ENCODE results near the gene PTPRG. TPM values are rescaled to one million over a fixed set of nuclear protein-coding genes. Genes with fewer than 3 reads are reported as not detected.

Gene PTPRG
- total RNA-seq, 1 donor from 2014 or later = 40.0 TPM

DNA sequence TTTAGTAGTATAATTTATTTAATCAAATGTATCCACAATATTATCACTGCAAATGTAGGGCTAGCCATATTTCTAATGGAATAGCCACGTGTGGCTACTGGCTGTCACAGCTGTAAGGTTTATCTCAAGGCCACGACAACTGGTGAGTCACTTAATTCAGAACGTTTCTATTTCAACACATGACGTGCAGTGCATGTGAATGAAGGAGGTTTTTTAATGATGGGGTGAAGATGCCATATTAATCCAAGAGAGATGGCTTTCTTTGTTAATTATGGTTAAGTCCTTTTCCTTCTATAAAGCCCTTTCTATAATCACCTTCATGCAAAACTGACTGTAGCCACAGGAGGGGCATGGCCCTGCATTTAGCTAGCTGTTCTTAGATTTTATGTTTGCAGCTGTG, 600.0 kb downstream of the PTPRG start:
- no peak for DNase-seq

DNA sequence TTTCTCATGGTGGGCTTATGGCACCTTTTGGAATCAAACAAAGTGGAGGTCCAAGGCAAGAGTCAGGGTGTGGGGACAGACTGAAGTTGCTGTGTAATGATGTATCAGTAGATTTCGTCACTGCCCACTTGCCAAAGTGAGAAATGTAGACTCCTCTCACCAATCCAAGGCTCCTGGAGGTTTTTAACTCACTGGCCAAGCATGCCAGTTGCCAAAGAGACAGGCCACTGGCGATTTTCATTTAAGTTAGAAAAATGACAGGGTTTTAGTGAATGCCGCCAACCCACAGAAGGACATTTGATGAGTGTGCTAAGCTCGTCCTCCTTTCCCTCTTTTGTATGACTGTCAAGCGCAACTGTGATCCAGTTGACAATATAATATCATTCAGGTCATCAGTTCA, 602.8 kb downstream of the PTPRG start:
- DNase-seq = no peak

- DNase-seq = no peak
Observed at GRCh38 chr3:62164746-62165145, 603.4 kb downstream of the PTPRG start.

- no peak for DNase-seq
Observed at GRCh38 chr3:62167566-62168262, 606.3 kb downstream of the PTPRG start.

DNA sequence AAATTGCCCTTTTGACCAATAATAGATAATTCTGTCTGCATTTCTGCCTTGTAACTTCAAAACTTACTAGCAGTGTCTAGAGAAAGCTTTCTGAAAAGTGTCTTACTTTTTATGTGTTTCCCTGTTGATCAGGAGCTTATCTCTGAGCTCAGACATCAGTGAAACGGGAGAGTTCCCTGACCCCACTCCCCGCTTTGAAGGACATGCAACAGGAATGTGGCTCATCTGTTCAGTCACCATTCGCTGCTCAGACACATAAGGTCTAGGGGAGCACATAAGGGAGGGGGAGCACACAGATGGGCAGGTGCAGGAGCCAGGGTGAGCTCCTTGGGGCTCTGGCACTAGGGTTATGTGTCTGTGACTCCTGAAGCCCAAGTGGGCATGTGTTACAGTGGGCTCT, 607.0 kb downstream of the PTPRG start:
- no peak for DNase-seq

DNA sequence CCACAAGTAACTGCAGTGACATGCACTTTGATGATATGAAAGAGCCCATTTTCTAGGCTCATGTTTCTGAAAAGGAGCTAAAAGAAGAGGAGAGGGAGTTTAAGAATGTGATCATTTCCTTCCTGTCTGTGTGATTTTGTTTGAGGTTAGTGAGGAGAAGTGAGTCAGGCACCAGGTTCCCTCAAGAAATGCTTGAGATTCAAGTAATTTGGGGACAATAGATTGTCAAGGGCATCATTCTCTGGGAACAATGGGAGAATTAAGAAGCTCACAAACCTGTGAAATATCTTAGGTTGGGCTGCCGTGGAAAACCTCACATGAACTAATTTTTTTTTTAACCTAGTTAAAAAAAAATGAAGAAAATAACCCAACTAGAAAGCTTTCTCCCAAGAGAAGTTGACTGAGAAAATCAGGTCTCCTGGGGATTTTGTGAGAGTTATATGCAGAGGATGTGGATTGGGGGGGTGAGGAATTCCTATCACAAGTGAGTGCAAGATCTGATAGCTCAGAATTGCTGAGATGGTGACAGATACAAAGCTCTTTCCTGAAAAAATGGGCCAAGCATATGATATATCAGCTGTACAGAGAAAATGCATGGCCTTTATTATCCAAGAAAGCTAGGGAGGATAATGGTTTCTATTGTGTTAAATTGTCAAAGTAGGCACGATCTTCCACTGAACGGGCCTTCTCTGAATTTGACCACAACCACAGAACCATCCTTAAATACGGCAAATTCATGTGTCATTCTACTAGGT, 608.7 kb downstream of the PTPRG start:
- DNase-seq = no peak

GRCh38 chr3:62171789-62172188, 610.4 kb downstream of the PTPRG start:
- DNase-seq = no peak

DNA sequence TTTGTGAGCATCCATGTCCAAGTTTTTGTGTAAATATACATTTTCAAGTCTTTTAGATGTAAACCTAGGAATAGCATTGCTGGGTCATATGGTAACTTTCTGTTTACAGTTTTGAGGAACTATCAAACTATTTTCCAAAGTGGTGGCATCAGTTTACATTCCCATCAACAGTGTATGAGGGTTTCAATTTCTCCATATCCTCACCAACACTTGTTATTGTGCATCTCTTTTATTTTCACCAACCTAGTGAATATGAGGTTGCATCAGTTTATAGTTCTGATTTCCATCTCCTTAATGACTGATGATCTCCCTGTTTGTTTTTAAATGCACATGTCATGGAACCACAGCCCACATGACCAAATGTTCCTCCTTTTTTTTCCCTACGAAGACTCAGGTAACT, 610.8 kb downstream of the PTPRG start:
- DNase-seq = no peak

GRCh38 chr3:62173939-62174515, 612.7 kb downstream of the PTPRG start:
- DNase-seq = no peak

- no peak for DNase-seq
Observed at GRCh38 chr3:62175161-62175560, 613.8 kb downstream of the PTPRG start.

- DNase-seq = no peak
Observed at GRCh38 chr3:62178032-62178431, 616.7 kb downstream of the PTPRG start.

- DNase-seq = no peak
Observed at GRCh38 chr3:62178739-62179600, 617.6 kb downstream of the PTPRG start.

DNA sequence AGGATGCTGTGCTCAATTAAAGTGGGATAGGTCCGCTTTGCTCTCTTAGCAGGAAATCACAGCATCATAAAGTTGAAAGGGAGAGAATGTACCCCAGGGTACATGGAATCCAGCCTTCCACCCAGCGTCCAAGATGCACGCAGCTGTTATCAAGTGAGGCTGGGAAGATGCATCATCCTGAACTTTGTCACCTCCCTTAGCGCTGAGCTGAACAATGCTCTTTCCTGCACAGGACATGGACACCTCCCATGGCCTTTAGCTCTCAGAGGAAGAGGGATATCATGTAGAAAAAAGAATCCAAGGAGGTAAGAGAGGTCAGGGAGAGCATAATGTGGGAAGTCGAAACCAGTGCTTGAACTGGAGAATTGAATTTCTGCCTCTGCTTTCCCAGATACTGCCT, 619.1 kb downstream of the PTPRG start:
- DNase-seq = no peak

- no peak for DNase-seq
Observed at GRCh38 chr3:62183087-62183486, 621.7 kb downstream of the PTPRG start.

DNA sequence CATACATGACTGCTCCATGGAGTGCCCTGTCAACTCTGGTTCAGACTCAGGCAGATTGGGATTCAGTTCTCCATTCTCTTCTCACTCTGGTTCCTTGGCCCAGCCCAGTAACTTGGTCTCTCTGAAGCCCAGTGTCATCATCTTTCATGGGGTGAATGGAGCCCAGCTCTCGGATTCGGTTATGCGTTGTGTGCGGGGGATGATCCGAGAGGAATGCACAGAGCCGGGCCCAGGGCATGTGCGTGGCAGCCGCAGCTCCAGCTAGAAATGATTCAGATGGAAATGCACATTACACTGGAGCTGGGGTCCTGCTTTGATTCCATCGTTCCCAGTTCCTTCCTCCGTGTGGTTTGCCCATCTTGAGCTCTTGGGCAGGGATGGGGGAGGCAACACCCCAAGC, 622.6 kb downstream of the PTPRG start:
- no peak for DNase-seq

DNA sequence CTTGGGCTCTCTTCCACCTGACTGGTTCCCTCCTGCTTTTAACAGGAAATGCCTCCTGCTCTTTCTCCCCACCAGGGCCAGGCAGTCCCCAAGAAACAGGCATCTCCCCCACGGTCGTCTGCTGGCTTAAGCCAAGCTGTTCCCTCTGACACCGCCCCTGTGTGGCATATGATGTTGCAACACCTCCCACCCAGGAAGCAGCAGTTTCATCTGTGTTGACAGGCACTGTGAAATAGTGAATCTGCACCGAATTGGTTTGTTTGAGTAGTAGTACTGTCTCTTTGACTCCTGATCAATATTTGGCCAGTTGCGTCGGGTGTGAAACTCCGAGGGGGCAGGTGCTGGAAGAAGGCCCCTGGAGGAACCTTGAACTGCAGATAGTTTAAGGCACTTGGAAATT, 623.2 kb downstream of the PTPRG start:
- DNase-seq = no peak

GRCh38 chr3:62187022-62187431, 625.7 kb downstream of the PTPRG start:
- no peak for DNase-seq

GRCh38 chr3:62188681-62189375, 627.5 kb downstream of the PTPRG start:
- DNase-seq = peak; percentile 67

GRCh38 chr3:62189376-62189698, 628.0 kb downstream of the PTPRG start:
- DNase-seq = no peak

- DNase-seq = no peak
Observed at GRCh38 chr3:62192891-62193290, 631.5 kb downstream of the PTPRG start.

DNA sequence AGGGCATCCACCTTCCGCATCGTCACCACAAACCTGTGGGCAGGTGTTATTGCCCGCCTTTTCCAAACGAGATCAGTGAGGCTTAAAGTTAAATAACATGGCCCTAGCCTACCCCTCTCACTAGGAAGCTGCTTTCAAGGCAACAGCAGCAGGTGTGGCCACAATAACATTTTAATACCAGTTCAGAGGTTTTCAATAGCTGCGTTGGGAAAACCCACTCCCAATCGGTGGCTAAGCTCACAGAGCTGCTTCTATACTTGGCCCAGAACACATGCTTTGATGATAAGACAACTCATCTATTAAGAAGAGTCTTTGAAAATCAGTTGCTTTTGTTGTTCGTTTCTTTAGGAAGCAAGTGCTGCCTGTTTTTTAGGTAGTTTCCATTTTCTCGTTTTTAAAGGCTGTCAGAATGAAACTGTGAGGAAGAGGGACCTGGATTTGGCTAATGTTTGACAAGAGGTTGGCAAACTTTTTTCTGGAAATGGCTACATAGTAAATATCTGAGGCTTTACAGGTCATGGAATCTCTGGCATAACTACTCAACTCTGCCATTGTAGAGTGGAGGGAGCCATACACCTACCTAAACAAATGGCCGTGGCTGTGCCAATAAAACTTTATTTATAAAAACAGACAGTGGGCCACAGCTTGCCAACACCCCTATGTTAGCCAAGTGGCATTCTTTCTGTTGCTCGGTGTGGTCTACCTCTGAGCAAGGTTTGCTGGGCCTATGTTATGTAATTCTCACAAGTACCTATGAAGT, 632.4 kb downstream of the PTPRG start:
- no peak for DNase-seq

All from skin of body (tissue), 2 donors.